Karpas-422 (cell line): Measurements from ENCODE around the gene GALNT6. TPM values are rescaled to one million over a fixed set of nuclear protein-coding genes. Genes with fewer than 3 reads are reported as not detected.

ENCODE experiments used
- DNase-seq: peaks from one replicate; pipeline ENCODE4 v3.0.0-alpha.2; 2015
- H2AFZ ChIP-seq: fragments of 200-600 bp; sonication (generic); 2 replicates; pipeline ENCODE4 v1.6.1; 2014; ENCODE audit warnings: antibody characterized with exemption, low read length, mixed read lengths
- H3K27ac ChIP-seq: fragments of 200-600 bp; sonication (generic); 2 replicates; pipeline ENCODE4 v1.5.1; 2014; ENCODE audit warnings: mild to moderate bottlenecking, low read length, moderate library complexity
- H3K27me3 ChIP-seq: fragments of 200-600 bp; sonication (generic); 2 replicates; pipeline ENCODE4 v1.6.1; 2014; ENCODE audit warnings: low read length, mixed read lengths
- H3K36me3 ChIP-seq: fragments of 200-600 bp; sonication (generic); 2 replicates; pipeline ENCODE4 v1.6.1; 2014; ENCODE audit warnings: low read length, mixed read lengths; ENCODE audit not compliant: insufficient read depth
- H3K4me1 ChIP-seq: fragments of 200-600 bp; sonication (generic); 2 replicates; pipeline ENCODE4 v1.6.1; 2014; ENCODE audit warnings: mild to moderate bottlenecking, low read length, mixed read lengths
- H3K4me2 ChIP-seq: fragments of 200-600 bp; sonication (generic); 2 replicates; pipeline ENCODE4 v1.6.1; 2014; ENCODE audit warnings: low read length, low read depth, mild to moderate bottlenecking; ENCODE audit not compliant: poor library complexity, severe bottlenecking
- H3K4me3 ChIP-seq: fragments of 200-600 bp; sonication (generic); 2 replicates; pipeline ENCODE4 v1.5.1; 2014; ENCODE audit warnings: mild to moderate bottlenecking, antibody characterized with exemption, low read length, mixed read lengths
- H3K79me2 ChIP-seq: fragments of 200-600 bp; sonication (generic); 2 replicates; pipeline ENCODE4 v1.6.1; 2014; ENCODE audit warnings: mild to moderate bottlenecking, low read length, mixed read lengths
- H3K9ac ChIP-seq: fragments of 200-600 bp; sonication (generic); 2 replicates; pipeline ENCODE4 v1.6.0; 2014; ENCODE audit warnings: low read length
- H3K9me2 ChIP-seq: fragments of 200-600 bp; sonication (generic), shearing (Covaris generic); replicated peaks from 2 replicates; pipeline ENCODE4 v1.6.0; 2014; ENCODE audit warnings: mild to moderate bottlenecking, low read length, moderate library complexity; ENCODE audit not compliant: insufficient read depth
- H3K9me3 ChIP-seq: fragments of 300-700, 200-600 bp; sonication (generic); 2 replicates; pipeline ENCODE4 v1.6.1; 2014; ENCODE audit warnings: low read length, mixed read lengths
- H4K20me1 ChIP-seq: fragments of 200-600 bp; sonication (generic); 2 replicates; pipeline ENCODE4 v1.6.1; 2014; ENCODE audit warnings: mild to moderate bottlenecking, antibody characterized with exemption, low read length, low read depth; ENCODE audit not compliant: insufficient read depth
- total RNA-seq: library from RNA; depleted of rRNA; stranded (reverse); fragments of >200 nt; shearing (Covaris generic); gene quantifications from 2 replicates; pipeline ENCODE4 v1.2.3, GENCODE V29; 2014; ENCODE audit warnings: low replicate concordance

The GALNT6 gene
- total RNA-seq, 1 experiment from 2014 or later: 9.1 TPM

DNA sequence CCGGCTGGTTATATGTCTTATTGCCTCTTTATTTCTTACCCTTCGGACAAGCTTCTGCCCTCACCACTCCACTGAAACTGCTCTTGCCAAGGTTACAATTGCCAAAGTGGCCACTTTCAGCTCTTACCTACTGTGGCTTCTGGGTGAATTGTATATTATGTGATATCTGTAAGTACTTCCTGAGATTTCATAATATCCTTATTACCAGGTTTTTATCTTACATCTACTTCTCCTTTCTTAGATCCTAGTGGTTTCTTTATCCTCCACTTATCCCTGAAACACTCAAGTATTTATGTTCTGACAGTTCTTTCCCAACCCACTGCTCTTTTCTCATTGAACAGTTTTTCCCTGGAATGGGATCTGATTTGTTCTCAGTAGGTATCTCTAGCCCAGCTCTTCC is 55.3 kb downstream of the GALNT6 start:
- no peaks in the 10 kb centered on the region for H4K20me1 ChIP-seq
- H3K4me2 ChIP-seq: no peak overlapping the region
- no peak for DNase-seq
- H2AFZ ChIP-seq: no peak overlapping the region
- H3K79me2 ChIP-seq: no peaks in the 10 kb centered on the region
- no peaks in the 10 kb centered on the region for H3K27me3 ChIP-seq
- H3K4me3 ChIP-seq: no peak overlapping the region
- no peak overlapping the region for H3K9ac ChIP-seq
- H3K27ac ChIP-seq: no peak overlapping the region
- no peaks in the 10 kb centered on the region for H3K9me3 ChIP-seq
- no peaks in the 10 kb centered on the region for H3K36me3 ChIP-seq
- no peaks in the 10 kb centered on the region for H3K9me2 ChIP-seq
- no peaks in the 10 kb centered on the region for H3K4me1 ChIP-seq

DNA sequence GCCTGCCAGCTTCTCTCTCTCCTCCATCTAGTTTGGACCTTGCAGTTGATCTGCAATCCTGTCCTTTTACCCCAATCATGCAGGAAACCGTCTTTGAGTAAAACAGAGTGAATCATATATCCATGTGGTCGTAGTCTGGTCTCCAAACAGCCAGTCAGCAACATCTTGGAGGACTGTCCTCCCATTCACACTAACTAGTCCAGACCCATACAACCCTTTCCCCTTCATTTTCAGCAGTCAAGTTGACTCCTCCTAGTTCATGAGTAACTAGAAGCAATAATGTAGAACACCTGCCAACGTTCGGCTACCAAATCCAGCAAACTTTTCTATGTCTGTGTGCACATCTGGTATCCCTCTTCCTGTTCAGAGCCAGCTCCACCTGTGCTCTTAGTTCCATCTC is 56.4 kb downstream of the GALNT6 start:
- Histone ChIP-seq H3K4me2 (no peak overlapping the region), H3K27me3 (no peaks in the 10 kb centered on the region), H3K4me3 (no peak overlapping the region), H3K9ac (no peak overlapping the region), H3K27ac (no peak overlapping the region), H3K9me3 (no peaks in the 10 kb centered on the region), H3K79me2 (no peaks in the 10 kb centered on the region), H2AFZ (no peak overlapping the region), H4K20me1 (no peaks in the 10 kb centered on the region), H3K4me1 (peaks cover 3% of the 10 kb centered on the region; the same call in 1 of the 2 replicates), H3K36me3 (no peaks in the 10 kb centered on the region), H3K9me2 (no peaks in the 10 kb centered on the region)
- no peak for DNase-seq

DNA sequence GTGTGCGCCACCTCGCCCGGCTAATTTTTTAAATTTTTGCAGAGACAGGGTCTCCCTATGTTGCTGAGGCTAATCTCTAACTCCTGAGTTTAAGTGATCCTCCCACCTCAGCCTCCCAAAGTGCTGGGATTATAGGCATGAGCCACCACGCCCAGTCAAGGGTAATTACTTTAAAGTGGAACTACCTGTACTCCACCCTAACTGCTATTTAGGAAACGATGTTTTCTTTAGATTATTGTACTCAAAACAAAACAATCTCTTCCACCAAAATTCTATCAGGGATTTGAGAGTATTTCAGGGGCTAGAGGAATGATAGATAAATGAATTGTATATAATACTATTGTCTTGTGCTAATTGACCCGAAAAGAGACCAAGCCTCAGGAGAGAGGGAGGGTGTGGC is 57.7 kb downstream of the GALNT6 start:
- DNase-seq: no peak
- no peak overlapping the region for H3K4me3 ChIP-seq
- H3K27me3 ChIP-seq: no peaks in the 10 kb centered on the region
- H3K4me2 ChIP-seq: no peak overlapping the region
- no peaks in the 10 kb centered on the region for H3K36me3 ChIP-seq
- no peak overlapping the region for H3K27ac ChIP-seq
- H3K4me1 ChIP-seq: peaks cover 5% of the 10 kb centered on the region; the same call in 1 of the 2 replicates
- no peaks in the 10 kb centered on the region for H3K9me2 ChIP-seq
- no peaks in the 10 kb centered on the region for H3K9me3 ChIP-seq
- H4K20me1 ChIP-seq: no peaks in the 10 kb centered on the region
- no peaks in the 10 kb centered on the region for H3K79me2 ChIP-seq
- H2AFZ ChIP-seq: no peak overlapping the region
- H3K9ac ChIP-seq: no peak overlapping the region

DNA sequence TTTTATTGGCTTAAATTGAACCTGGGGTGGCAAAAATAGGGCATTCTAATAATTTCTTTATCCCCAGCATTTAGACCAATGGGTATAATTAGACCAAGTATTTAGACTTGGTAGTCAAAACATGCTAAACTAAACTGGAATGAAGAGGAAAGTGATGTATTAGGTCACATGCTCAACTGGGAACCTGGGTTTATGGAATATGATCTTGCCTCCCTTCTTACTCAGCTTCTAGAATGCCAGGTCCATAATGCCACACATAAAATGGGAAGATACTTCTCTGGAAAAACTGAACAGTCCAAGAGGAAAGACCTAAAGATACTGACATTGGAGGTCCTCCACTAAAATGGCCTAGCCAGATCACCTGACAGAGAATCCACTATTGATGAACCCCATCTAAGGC is 61.0 kb downstream of the GALNT6 start:
- no peak for DNase-seq
- Histone ChIP-seq H3K79me2 (no peaks in the 10 kb centered on the region), H4K20me1 (no peaks in the 10 kb centered on the region), H3K27me3 (no peaks in the 10 kb centered on the region), H3K4me2 (no peak overlapping the region), H3K4me1 (peaks cover 18% of the 10 kb centered on the region), H2AFZ (no peak overlapping the region), H3K9me3 (no peaks in the 10 kb centered on the region), H3K9me2 (no peaks in the 10 kb centered on the region), H3K9ac (no peak overlapping the region), H3K36me3 (no peaks in the 10 kb centered on the region), H3K4me3 (no peak overlapping the region), H3K27ac (no peak overlapping the region)

DNA sequence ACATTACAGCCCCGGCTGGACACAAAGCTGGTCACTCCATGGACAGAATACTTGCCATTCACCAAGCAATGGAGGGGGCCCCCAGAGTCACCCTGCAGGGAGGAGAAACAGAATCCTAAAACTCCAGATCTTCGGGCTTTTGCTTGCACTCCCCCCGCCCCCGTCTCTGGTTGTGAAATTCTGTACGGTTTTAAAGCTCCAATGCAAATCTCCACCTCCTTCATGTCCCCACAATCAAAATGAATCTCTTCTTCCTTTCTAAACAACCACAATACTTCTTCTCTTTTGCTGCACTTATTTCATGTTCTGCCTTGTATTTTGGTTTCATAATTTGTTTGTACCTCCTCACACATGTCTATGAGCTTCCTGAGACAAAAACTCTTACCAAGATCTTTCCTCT is 61.5 kb downstream of the GALNT6 start:
- no peak overlapping the region for H3K4me3 ChIP-seq
- H3K9me3 ChIP-seq: no peaks in the 10 kb centered on the region
- H4K20me1 ChIP-seq: no peaks in the 10 kb centered on the region
- H3K79me2 ChIP-seq: no peaks in the 10 kb centered on the region
- H3K9ac ChIP-seq: no peak overlapping the region
- no peak overlapping the region for H3K27ac ChIP-seq
- DNase-seq: no peak
- no peaks in the 10 kb centered on the region for H3K27me3 ChIP-seq
- H3K4me1 ChIP-seq: peaks cover 18% of the 10 kb centered on the region
- no peak overlapping the region for H3K4me2 ChIP-seq
- H3K36me3 ChIP-seq: no peaks in the 10 kb centered on the region
- no peaks in the 10 kb centered on the region for H3K9me2 ChIP-seq
- no peak overlapping the region for H2AFZ ChIP-seq

DNA sequence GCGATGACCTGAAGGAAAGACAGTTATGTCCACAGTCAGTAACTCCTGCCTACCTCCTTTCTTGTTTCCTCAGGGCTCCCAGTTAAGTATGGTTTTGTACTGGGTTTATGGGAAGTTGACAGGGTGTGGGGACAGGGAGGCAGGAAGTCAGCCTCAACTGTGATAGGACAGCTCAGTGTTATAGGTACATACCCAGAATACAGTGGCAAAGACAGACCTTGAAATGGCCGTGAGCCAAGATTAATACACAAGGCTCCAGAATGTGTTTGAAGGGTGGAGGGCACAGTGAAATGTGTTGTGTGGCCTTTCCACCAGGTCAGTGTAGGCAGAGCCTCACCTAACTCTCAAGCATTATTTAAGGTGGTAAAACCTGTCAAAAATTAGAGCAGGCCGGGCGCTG is 62.6 kb downstream of the GALNT6 start:
- no peak overlapping the region for H3K27ac ChIP-seq
- H3K36me3 ChIP-seq: no peaks in the 10 kb centered on the region
- peaks cover 26% of the 10 kb centered on the region for H3K4me1 ChIP-seq
- H3K4me3 ChIP-seq: no peak overlapping the region
- no peaks in the 10 kb centered on the region for H4K20me1 ChIP-seq
- no peaks in the 10 kb centered on the region for H3K27me3 ChIP-seq
- no peak for DNase-seq
- H3K9ac ChIP-seq: no peak overlapping the region
- H3K79me2 ChIP-seq: no peaks in the 10 kb centered on the region
- H2AFZ ChIP-seq: no peak overlapping the region
- no peaks in the 10 kb centered on the region for H3K9me2 ChIP-seq
- no peaks in the 10 kb centered on the region for H3K9me3 ChIP-seq
- H3K4me2 ChIP-seq: no peak overlapping the region

DNA sequence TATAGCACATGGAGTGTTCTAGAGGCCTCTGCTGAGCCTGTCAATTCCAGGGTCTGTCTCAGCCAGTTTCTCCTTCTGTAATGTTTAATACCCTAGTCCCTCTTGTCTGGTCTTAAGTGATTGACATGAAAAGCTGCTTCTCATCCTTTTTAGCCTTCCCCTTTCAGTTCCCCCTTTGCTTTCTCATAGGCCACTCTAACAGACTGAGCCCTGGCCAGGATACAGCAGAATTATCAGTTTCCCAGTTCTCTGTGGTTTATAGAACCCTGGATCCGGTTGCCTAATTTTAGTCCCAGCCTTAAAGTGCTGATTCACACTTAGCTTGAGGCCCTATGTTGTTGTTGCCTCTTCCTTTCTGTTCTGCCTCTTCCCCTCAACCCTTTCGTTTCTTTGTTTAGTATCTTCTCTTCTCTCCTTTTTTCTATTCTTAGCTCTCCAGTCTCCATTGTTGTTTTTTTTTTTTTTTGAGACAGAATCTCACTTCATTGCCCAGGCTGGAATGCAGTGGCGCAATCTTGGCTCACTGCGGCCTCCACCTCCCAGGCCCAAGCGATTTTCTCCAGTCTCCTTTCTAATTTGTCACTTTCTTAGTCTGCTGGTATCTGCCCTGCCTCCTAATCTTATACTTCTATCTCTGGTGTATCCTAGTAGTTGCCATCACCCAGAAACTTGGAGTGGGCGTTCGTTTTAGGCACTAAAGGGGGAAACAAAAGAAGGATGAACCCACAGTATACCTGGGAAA is 64.3 kb downstream of the GALNT6 start:
- no peak overlapping the region for H3K9ac ChIP-seq
- H3K9me2 ChIP-seq: no peaks in the 10 kb centered on the region
- H3K4me3 ChIP-seq: no peak overlapping the region
- no peaks in the 10 kb centered on the region for H4K20me1 ChIP-seq
- H3K4me2 ChIP-seq: peak overlapping the region; percentile 21
- peaks cover 36% of the 10 kb centered on the region for H3K4me1 ChIP-seq
- H3K79me2 ChIP-seq: no peaks in the 10 kb centered on the region
- no peaks in the 10 kb centered on the region for H3K36me3 ChIP-seq
- H3K27ac ChIP-seq: peak overlapping the region; percentile 22; the same call in 1 of the 2 replicates
- no peaks in the 10 kb centered on the region for H3K9me3 ChIP-seq
- H2AFZ ChIP-seq: peak overlapping the region; percentile 43; the same call in 1 of the 2 replicates
- peak; percentile 66 for DNase-seq
- H3K27me3 ChIP-seq: no peaks in the 10 kb centered on the region

DNA sequence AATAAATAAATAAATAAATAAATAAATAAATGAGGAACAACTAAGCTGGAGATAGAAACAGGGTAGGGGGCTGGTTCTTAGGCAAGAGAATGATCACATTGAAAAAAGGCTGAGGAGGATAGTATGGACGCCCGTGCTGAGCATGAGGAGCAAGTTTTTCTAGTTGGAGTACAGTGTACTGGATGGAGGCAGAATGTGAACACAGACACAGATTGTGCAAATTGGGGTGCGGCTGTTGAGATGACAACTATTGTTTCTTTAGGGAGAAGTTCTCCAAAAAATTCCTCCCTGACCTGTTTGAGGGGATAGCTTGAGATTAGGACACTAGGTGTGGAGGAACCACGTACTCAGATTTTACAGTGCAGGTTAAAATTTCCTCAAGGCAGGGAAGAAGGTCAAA is 66.3 kb downstream of the GALNT6 start:
- Histone ChIP-seq H3K4me2 (no peak overlapping the region), H3K9me2 (no peaks in the 10 kb centered on the region), H3K4me1 (peaks cover 35% of the 10 kb centered on the region), H3K9ac (no peak overlapping the region), H3K27me3 (no peaks in the 10 kb centered on the region), H3K9me3 (no peaks in the 10 kb centered on the region), H2AFZ (no peak overlapping the region), H3K79me2 (no peaks in the 10 kb centered on the region), H3K36me3 (no peaks in the 10 kb centered on the region), H3K27ac (no peak overlapping the region), H3K4me3 (no peak overlapping the region), H4K20me1 (no peaks in the 10 kb centered on the region)
- DNase-seq: no peak
